ENCODE results near the gene ATOSB.

ATOSB gene

DNA sequence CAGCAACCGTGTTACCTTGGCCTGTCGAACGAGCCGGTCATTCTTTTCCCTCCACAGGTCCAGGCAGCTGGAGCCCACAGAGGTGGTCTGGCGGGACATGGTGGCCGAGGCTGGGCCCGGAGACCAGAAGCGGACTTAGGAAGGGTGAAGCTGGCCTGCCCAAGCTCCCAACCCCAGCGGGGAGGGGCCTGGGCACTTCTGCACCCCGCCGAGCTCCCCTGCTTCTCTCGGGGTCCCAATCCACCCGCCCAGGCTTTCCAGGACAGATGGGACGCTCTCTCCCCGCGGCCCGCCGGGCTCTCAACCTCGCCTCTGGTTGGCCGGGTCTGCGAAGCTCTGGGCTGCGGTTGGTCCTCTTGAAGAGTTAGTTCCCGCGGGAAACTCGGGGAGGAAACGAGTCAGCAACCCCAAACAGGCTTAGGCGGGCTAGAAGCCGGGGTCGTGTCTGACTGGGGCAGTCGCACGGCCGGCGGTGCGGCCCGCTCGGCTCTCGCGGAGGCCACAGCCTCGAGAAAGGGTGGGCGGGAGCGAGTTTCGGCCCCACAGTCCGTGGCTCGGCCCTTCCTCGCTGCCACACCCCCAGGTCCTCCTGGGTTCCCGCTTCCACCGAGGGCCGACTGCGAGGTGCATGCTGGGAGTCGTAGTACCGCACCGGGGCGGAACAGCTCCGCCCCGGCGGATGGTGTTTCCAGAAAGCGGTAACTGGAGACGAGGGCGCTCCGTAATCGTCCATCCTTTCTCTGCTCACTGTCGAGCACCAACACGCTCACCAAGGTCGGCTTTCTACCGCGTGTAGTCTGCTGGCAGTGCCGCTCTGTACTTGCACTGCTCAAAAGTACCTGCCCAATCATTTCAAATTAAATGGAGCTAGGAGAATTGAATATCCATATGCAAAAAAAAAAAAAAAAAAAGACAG lies 36.0 kb downstream of the ATOSB start, which contains the start of gene FANCG:
FANCG (minus strand) TSS at position 517 of the 916 bp plus-strand sequence; CDS start at position 99, 418 bp downstream.
- peak; percentile 55 for DNase-seq

DNA sequence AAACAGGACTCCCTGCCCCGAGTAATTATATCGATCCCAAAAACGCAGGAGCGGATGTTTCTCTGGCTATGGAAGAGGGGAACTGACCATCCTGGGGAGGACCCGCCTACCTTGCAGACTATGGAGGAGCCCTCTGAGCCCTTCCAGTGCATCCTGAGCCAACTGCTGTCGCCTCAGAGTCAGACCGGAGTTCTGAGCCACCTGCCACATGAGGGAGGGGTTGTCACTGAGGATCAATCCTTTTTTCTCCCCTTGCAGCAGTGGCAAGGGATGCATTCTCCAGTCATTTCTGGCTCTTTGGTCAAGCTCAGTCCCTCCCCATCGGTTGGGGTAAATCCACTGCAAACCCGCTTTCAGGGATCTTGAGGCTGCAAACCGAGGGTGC lies 36.6 kb downstream of the ATOSB start:
- DNase-seq: no peak

DNA sequence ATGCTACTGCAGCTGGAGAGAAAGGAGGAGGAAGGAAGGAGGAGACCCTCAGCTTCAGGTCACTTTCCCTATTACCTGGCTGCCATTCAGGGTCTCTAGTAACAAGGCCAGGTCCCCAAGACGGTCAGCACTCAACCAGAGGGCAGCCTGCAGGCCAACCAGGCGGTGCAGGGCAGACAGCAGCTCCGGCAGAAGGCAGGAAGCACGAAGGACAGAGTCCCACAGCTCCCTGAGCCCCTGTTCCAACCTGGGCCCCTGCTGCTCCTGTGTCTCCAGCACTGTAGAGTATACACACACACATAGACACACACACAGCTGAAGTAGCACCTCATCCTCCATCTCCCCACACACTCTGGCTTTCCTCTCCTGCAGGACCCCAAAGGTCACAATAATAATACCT lies 37.6 kb downstream of the ATOSB start:
- DNase-seq: no peak

DNA sequence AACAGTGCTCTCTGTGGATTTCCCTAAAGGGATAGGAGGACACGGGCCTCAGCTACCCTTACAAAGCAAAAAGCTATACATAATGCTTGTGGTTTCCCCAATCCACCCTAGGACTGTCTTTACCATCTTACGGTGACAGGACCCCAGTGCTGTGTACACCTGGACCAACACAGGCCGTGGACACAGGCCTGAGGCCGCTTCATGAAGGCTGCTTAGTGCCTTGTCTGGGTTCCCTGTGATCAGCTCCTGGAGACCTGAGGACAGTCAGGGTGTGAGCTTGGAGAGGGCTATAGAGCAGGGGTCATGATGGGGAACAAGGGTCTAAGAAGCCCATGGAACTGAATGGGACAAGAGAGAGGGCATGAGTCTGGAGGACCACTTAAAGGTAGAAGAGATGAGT lies 38.8 kb downstream of the ATOSB start:
- no peak for DNase-seq

DNA sequence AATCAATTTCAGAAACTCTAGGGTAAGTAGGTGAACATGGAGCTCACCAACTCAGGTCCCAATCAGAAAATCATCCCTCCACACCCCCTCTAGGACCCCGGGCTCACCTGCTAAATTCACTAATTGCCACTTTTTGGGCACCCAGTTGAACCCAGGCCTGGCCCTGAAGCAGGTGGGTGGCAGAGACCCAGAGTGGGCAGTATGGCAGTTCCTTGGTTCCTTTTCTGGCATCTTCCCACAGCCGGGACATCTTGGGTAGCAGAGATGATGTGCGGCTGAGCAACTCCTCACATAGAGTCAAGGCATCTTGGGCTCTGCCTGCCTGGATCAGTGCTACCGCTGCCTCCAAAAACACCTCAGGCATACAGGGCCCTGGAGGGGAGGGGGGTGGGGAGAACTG lies 40.3 kb downstream of the ATOSB start:
- DNase-seq: no peak

DNA sequence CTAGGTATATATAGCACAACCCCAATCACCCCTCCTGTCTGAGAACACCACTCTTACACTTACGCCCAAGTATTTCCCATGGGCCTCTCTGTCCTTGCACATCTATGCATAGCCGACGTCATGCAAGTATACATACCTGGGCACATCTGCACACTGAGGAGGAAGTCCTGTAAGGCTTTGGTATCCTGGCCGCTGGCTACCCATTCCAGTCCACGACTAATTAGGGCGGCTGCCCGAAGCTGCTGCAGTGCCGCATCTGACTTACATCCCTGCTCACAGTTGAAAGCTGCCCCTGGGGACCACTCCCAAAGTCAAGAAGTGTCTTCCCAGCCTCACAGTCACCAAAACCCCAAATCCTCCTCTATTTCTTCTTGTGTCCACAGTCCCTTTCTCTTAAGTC lies 40.9 kb downstream of the ATOSB start:
- DNase-seq: no peak

DNA sequence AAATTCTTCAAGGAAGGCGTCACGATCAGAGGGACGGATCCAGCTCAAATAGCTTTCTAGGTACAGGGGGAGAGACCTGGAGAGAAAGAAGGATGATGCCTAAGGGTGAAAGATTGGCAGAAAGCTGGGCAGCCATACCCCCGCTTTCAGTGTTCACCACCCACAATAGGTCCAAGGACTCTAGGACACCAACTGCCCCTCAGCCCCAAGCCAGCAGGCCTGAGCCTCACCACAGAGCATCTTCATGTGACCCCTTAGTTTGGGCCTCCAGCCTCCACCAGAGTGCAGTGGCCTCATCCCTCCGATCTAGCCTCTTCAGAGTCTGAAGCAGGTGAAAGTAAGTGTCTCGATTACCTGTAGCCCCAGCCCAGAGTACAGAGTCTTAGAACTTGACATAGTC lies 41.5 kb downstream of the ATOSB start:
- DNase-seq: no peak

DNA sequence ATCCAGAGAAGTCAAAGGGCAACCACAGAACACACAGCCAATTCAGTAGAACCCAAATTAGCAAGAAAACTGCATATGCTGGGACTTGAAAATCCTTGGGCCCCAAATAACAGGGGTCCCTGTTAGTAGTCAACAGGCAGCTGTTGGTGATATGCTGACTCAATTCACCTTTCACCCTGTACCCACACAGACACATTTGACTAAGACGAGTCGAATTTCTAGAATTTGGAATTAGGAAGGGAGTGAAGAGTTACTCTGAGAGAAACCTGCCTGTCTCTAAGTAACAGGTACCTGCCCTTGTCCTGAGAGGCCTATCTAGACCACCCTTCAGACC lies 42.4 kb downstream of the ATOSB start:
- DNase-seq: no peak

DNA sequence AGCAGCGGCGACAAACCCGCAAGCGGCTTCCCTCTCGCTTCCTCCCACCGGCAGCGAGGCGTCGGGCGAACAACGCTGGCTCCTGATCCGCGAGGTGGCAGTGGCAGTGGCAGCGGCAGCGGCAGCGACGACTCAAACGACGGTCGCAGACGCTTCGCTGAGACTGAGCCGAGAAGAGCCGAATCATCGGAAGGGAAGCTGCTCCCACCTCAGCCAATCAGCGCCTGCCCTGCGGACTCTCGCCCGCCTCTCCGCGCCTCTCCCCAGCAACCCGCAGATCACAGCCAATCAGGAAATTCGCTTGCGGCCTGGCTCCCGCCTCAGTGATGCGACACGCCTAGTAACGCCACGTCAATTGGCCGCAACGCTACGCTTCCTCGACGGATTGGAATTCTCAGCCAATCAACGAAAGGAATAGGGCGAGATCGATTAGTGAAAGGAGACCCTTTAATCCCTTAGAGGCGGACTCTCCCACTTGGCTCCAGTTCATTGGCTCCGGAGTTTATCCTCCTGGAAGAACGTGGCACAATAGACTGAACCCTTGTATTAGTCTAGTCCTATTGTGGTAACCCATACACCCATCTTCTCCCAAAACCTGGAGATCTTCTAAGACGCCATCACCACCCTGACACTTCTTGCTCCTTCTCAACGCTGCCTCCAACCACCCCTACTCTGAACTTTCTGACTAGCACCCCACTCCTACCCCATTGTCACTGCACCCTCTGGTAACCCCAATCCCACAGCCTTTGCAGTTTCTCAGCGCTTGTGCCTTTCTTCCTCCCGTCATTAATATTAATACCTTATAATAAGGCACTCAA lies 43.0 kb downstream of the ATOSB start, which contains the start of gene VCP:
VCP (minus strand) TSS at position 165 of the 818 bp plus-strand sequence. CDS start 272 bp downstream, outside the sequence.
- DNase-seq: peak; percentile 94

DNA sequence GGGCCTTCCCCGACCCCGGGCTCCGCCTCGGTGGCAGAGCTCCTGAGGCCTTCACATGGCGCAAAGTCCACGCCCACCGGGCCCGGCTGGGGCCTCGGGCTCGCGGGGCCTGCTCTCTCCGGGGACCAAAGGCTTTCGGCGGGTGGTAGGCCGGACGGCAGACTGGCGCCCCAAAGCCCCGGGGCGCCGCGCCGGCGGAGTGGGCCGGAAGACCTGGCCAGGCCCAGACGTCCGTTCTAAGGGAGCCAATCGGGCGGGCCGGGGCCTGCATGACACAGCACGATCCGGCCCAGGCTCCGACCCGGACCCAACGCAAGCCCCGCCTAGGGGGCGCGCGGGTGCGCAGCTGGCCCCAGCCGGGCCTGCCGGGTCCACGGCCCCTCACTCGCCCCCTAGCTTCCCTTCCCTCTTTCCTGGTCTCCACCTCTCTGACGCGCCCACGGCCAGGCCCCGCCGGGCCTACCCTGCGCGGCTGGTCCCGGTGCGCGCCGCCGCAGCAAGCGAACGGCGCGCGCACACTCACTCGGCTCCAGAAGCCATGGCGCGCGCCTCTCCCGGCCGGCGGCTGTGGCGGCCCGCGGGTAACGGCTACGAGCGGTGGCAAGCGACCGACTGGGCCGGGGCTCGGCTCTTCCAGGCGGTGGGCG lies 43.7 kb downstream of the ATOSB start:
- DNase-seq: no peak

DNA sequence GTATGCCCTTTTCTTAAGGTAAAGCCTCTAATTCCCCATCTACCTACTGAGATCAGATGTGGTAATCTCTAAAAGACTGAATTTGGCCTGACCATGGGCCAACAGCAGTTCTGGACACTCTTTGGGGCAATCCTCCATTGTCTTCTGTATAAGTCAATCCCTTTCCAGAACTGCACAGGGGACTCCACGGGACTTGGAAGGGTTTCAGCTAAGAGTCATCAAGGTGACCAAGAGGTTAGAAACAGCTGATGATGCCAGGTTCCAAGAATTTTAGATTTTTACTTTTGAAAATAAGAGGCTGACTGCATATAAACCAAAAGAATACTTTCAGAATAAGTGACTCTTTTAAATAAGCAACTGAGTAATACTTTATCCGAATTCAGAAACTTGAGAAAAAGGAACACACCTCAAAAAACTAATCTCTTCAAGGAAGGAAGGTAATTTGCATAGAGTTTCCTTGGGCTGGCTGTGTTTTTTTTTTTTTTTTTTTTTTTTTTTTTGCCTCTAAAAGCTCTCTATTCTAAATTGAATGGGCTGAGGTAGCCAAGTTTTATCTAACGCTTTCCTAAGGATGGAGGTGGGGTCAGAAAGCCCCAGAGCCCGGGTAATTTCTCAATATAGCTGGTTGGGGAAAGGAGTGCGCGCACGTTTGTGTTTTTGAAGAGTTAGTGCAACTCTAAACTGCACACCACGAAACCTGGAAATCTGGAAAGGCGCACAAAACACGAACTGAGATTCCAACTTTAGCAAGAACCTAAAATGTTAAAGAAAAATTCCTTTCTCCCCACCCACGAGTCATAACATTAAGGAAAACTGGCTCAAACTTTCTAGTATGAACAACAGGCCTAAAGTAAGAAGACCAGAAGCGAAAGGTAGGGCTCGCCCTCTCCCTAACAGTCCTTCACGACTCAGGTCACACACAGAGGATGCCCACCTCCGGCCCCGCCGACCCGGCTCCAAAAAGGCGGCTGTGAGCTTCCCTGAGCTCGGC lies 44.5 kb downstream of the ATOSB start:
- no peak for DNase-seq

DNA sequence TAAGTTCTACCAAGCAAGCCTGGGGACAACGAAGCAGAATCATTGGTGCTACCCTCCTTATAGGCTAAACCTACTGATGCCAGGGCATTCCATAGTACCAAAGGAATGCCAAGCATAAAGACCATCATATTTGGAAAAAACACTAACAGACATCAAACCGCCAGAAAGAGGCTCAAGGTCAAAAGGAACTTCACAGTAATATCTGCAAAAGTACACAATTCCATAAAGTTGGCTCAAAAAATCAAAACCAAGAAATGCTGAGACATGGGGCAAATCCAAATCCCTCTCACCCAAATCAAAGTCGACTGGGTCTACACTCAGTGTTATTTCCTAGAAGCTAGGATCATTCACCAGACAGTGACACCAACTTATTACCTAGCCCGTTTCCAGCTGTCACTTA lies 46.6 kb downstream of the ATOSB start:
- DNase-seq: no peak

DNA sequence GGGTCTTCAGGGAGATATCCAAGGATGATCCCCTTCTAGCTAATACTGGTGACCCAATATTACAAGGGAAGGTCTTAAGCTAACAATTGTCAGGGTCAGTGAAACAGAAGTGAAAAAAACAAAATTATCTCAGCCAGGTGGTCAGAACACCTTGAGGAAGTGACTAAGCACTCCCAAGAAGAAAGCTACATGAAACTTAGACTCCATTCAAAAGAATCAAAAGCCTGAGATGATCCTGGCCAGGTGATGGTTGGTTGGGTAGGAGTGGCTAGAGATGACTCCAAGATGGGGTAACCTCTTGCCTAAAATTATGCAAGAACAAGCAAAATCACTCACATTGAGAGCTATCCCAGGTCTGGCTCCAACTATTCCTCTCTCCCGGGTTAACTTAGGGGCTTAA lies 48.6 kb downstream of the ATOSB start:
- DNase-seq: no peak

DNA sequence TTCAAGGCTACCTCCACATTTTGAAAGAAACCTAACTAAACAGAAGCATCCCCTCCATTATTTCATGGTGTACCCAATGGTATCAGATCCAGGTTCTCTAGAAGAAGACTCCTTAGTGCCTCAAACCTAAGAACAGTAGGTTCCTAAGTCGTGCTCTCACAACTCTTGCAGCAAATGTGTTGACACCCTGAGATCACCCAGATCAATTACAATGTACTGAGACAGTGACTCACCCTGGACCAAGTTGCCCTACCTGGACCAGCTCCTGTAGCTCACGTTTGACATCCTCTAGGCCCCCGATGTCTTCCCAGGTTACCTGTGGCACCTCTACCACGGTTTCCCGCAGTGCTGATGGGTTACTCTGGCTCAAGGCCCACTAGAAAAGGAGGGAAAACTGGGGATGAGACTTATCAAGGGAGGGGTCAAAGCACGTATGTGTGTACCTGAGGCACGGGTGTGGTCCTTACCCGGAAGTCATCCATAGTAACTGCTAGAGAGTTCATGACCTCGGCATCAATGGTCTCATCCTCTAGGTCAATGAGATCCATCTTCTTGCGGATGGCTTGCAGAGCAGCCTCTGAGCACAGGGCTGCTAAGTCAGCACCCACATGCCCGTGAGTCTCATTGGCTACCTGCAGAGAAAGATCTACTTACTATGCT lies 55.0 kb downstream of the ATOSB start:
- DNase-seq: no peak

DNA sequence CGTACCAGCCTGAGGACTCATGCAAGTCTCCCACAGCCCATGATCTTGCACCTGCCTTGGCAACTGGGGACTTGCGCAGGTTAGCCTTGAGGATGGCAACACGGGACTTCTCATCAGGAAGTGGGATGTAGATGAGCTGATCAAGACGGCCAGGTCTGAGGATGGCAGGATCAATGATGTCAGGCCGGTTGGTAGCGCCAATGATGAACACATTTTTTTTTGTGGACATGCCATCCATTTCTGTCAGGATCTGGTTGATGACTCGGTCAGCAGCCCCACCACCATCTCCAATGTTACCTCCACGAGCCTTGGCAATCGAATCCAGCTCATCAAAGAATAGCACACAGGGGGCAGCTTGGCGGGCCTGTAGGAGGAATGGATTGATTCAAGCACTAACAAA lies 56.2 kb downstream of the ATOSB start:
- no peak for DNase-seq

DNA sequence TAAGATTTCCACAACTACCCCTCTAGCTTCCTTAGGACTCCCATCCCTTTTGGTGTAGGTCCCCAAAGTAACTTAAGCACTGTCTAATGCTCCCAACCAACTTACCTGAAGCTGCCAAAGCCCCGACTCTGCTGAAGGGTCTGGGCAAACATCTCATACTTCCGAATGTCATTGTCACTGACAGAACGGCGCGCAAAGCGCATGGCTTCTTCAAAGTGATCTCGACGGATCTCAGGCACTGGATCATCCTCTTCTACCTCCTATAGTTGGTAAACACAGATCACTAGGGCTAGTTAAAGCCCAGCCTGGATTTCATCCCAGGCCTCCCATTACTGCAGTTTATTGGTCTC lies 58.4 kb downstream of the ATOSB start:
- no peak for DNase-seq

DNA sequence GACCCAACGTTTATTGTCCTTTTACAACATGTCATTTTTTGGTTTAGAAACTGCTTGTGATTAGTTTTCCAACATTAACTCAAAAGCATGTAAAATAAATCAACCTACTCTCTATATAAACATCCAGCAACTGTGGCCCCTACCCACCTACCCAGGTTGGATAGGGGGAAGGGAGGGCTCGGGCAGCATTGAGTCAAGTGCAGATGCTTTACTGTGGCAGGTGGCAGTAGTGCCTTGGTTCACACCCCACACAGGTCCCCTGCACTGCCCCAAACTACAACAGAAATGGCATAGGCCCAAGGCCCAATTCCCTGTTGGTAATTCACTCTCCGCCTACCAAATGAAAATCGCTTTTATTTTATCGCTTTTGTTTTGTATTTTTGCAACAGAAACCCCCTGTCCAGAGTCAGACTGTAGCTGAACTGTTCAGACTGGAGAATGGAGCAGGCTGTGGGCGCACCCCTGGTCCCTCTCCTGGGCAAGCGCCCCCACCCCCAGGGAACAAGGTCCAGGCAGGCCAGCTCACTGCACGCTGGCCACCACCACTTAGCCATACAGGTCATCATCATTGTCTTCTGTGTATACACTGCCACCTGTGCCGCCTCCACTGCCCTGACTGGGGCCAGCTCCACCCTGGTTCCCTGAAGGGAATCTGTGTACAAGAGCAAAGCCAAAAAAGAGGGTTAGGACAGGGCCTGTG lies 58.9 kb downstream of the ATOSB start:
- no peak for DNase-seq

DNA sequence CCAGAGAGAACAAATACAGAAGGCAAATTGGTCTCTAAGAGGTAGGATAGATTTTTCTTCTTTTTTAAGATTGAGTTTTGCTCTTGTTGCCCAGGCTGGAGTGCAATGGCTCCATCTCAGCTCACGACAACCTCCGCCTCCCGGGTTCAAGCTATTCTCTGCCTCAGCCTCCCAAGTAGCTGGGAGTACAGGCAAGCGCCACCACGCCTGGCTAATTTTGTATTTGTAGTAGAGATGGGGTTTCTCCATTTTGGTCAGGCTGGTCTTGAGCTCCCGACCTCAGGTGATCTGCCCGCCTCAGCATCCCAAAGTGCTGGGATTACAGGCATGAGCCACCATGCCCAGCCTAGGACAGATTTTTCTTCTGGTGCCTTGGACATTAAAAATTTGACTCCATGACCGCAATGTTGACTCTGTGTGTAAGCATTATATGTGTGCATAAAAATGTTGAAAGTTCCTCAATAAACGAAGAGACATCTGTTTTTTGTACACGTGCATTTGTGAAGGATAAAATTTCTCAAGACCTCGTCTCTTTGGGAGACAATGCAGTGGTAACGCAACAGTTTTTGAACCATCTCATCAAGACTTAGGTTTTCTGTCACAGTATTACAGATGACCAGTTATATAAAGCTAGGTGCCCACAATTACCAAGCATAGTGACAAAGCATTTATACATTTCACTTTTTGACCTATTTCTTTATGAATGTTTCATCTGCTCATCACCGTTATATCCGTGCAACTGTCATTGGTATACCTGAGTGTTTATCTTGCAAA lies 60.6 kb downstream of the ATOSB start:
- no peak for DNase-seq

DNA sequence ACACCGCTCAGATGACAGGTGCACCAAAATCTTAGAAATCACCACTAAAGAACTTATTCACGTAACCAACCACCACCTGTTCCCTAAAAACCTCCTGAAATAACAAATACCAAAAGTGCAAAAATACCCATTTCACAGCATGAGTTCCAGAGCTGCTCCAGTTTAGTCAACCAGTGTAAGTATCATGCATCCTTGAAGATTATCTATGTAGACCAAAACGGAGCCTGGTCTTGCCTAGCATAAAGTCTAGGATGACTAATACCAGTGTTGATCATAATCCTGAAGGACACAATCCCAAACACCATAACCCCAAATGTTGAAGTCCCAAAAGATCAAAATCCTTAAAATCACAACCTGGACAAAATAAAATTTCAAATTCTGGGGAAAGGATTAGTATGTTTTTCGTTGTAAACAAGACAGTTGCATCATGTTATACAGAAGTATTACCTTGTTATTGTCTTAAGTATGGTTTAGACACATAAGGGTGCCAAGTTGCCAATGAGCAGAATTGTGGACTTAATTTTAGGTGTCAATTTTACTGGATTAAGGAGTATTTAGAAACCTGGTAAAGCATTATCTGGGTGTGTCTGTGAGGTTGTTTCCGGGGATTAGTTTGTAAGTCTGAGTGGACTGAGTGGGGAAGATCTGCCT lies 61.4 kb downstream of the ATOSB start:
- DNase-seq: no peak

All from SIG-M5 (cell line).